Muscle of leg (tissue), 11 donors: ENCODE results near the gene CFAP54. TPM values are rescaled to one million over a fixed set of nuclear protein-coding genes. Genes with fewer than 3 reads are reported as not detected.

Source experiments
- DNase-seq: peaks from one replicate; pipeline ENCODE4 v3.0.0; 2013
- H3K27ac ChIP-seq: one replicate; pipeline ENCODE4 v1.5.1; 2013; ENCODE audit warnings: mild to moderate bottlenecking, low read length, control low read depth
- H3K27me3 ChIP-seq: one replicate; pipeline ENCODE4 v1.6.1; 2013; ENCODE audit warnings: low read length; ENCODE audit not compliant: control insufficient read depth, insufficient read depth
- H3K36me3 ChIP-seq: one replicate; pipeline ENCODE4 v1.6.1; 2013; ENCODE audit warnings: low read length; ENCODE audit not compliant: control insufficient read depth, insufficient read depth
- H3K4me1 ChIP-seq: one replicate; pipeline ENCODE4 v1.6.1; 2013; ENCODE audit warnings: low read length; ENCODE audit not compliant: control insufficient read depth, insufficient read depth
- H3K4me3 ChIP-seq: one replicate; pipeline ENCODE4 v1.5.1; 2013; ENCODE audit warnings: low read length, control low read depth
- H3K9me3 ChIP-seq: replicated peaks from 2 replicates; pipeline ENCODE4 v1.6.1; 2013; ENCODE audit warnings: low read depth, low read length; ENCODE audit not compliant: control insufficient read depth
- WGBS: methylation state at CpG from one replicate; pipeline ENCODE4 v1.1.5; 2013; ENCODE audit warnings: missing lambda C conversion rate; ENCODE audit not compliant: insufficient coverage; 5-methylcytosine and 5-hydroxymethylcytosine counted together
- polyA plus RNA-seq, 8 donors: library from polyadenylated mRNA; unstranded; fragments of 120-200 nt; gene quantifications; one replicate each; pipeline versions ENCODE4 v1.2.1 to v1.2.3, GENCODE V29; 2013; ENCODE audit warnings: inconsistent platforms in 1 of 8, low replicate concordance in 1 of 8; ENCODE audit not compliant: insufficient read length in 8 of 8, insufficient read depth in 1 of 8
- total RNA-seq: library from RNA; stranded (reverse); fragments of 120-200 nt; gene quantifications from one replicate; pipeline ENCODE4 v1.2.4, GENCODE V29; 2013

The CFAP54 gene
- total and polyA plus RNA-seq, 9 donors, result 0.15 to 0.71 (median 0.35) TPM

DNA sequence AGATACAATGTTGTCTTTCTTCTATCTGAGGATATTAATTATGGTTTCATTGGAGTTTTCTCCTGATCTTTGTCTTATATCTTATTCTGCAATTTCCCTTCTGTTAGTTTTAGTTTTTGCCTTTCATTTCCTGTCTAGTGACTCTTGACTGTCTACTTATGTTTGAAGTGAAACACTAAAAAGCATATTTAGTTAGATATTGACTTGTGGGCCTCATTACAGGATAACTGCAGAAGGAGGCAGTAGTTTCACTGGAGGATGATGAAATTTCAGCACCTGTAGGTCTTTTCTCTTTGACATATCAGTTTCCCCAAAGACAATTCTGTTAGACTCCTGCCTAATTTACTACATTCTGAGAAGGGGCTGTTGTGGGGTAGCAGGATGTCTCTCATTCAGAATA is 320.1 kb downstream of the CFAP54 start:
- Histone ChIP-seq H3K27me3 (no peaks in the 10 kb centered on the region), H3K27ac (no peak overlapping the region), H3K4me1 (no peaks in the 10 kb centered on the region), H3K36me3 (no peaks in the 10 kb centered on the region), H3K4me3 (no peak overlapping the region), H3K9me3 (no peaks in the 10 kb centered on the region)
- no peak for DNase-seq

DNA sequence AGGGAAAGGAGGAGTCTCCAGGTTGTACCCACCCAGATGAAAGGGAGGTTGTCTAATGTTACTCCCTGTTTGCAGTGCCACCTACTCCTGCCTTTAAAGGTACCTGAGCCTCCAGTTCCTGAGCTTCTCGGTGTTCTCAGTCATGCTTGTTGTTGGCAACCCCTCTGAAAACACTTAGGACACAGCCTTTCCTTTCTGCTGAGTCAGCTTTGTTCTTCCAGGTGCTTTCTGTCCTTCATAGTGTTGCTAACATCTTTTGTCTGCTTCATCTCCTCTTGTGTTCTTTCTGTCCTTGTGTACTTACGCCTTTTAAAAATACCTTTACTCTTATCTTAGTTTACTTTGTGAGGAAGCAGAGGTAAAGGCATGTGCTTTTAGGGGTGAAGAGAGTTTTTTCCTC is 320.7 kb downstream of the CFAP54 start:
- no peak for DNase-seq
- Histone ChIP-seq H3K27me3 (no peaks in the 10 kb centered on the region), H3K27ac (no peak overlapping the region), H3K4me1 (no peaks in the 10 kb centered on the region), H3K4me3 (no peak overlapping the region), H3K36me3 (no peaks in the 10 kb centered on the region), H3K9me3 (no peaks in the 10 kb centered on the region)
- 75% methylated on average over 1 of the region's 2 CpGs for WGBS

DNA sequence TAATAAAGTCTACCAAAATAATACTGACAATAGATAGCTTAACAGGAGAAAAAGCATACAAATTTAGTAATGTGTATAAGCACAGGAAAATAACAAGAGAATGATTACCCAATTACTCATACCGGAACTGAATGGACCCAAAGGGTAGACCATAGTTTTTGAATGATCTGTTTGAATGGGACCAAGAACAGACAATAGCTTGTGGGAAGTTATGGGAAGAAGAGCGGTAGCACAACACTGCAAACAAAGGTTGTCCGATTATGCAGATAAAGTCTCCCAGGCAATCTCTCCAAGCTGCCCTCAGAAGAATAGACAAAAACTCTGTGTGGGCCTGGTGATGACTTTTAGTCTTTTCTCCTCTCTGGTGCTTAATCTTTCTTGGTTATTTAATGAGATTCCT is 321.1 kb downstream of the CFAP54 start:
- no peak for DNase-seq
- Histone ChIP-seq H3K4me3 (no peak overlapping the region), H3K27me3 (no peaks in the 10 kb centered on the region), H3K4me1 (no peaks in the 10 kb centered on the region), H3K9me3 (no peaks in the 10 kb centered on the region), H3K27ac (no peak overlapping the region), H3K36me3 (no peaks in the 10 kb centered on the region)
- no CpG with 5 or more reads among the region's 3 CpGs for WGBS

DNA sequence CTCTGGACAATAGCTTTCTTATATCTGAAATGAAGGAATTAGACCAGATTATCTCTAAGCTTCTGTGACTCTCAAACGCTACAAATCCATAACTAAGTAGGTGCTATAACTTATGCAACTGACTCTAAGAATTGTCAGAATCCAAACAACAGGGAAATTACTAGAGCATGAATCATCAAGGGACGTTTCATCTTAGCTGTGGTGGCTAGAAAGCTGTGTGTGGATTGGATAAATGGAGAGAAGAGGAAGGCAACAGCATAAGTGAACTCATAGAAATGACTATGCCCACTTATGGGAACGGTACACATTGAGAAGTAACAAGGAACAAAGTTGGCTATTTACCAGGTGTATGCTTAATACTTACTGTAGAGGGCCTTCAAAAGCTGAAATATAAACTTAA is 321.7 kb downstream of the CFAP54 start:
- Histone ChIP-seq H3K4me3 (no peak overlapping the region), H3K36me3 (no peaks in the 10 kb centered on the region), H3K9me3 (no peaks in the 10 kb centered on the region), H3K4me1 (no peaks in the 10 kb centered on the region), H3K27ac (no peak overlapping the region), H3K27me3 (no peaks in the 10 kb centered on the region)
- DNase-seq, result no peak
- no CpG with 5 or more reads among the region's 3 CpGs for WGBS

DNA sequence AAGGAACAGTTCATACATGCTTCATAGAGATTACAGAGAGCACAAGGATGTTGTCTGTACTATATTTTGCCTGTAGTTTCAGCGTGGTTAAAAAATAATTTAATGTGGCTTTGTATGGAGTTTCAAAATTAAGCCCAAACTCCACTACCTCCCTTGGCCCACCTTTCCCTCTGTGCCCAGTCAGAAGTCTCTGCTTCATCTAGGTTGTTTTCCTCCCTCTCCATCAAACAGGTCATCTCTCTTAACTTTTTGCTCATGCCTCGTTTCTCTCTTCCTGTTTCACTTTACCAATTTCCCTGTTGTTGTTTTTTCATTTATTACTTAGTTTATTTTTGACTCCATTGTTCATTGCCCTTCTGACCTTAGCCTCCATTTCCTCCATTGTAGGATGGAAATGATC is 322.8 kb downstream of the CFAP54 start:
- Histone ChIP-seq H3K36me3 (no peaks in the 10 kb centered on the region), H3K9me3 (no peaks in the 10 kb centered on the region), H3K27ac (no peak overlapping the region), H3K4me1 (no peaks in the 10 kb centered on the region), H3K27me3 (no peaks in the 10 kb centered on the region), H3K4me3 (no peak overlapping the region)
- DNase-seq, result no peak
- no CpG with 5 or more reads among the region's 2 CpGs for WGBS

DNA sequence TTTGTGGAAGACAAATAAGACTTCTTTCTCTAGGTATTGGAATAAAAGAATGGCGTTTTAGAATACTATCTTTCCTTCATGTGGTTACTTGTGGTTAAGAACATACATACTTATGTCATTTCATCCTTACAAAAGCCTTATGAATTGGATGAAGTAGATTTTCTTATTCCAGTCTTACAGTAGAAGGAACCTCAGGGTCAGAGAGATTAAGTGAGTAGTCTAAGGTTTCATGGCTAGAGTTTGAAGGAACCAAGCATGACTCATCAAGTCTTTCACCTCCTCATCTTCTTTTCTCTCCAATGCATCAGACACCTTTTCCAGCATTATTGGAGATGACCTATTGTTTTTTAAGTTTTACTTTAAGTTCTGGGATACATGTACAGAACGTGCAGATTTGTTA is 324.8 kb downstream of the CFAP54 start:
- Histone ChIP-seq H3K9me3 (peaks cover 2% of the 10 kb centered on the region), H3K36me3 (no peaks in the 10 kb centered on the region), H3K4me1 (no peaks in the 10 kb centered on the region), H3K4me3 (no peak overlapping the region), H3K27me3 (no peaks in the 10 kb centered on the region), H3K27ac (no peak overlapping the region)
- WGBS, result no CpG with 5 or more reads among the region's 2 CpGs
- DNase-seq, result no peak

DNA sequence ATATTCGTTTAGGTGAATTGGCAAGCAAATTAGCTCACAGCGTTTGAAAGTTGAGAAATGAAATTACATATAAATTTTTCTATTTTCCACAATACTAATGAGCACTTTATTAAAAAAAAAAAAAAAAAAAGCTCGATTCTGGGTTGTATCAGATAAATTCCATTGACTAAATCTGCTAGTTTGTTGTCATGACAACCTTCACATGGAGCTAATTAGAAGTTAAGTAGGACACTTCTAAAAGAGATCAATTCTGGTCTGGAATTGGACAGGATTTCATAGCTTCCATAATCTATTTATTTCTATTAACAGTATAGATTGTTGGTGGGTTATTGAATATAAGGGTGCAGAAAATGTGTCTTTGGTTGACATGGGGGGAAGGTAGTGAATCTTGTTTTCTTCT is 332.2 kb downstream of the CFAP54 start:
- Histone ChIP-seq H3K27ac (no peak overlapping the region), H3K4me1 (no peaks in the 10 kb centered on the region)

DNA sequence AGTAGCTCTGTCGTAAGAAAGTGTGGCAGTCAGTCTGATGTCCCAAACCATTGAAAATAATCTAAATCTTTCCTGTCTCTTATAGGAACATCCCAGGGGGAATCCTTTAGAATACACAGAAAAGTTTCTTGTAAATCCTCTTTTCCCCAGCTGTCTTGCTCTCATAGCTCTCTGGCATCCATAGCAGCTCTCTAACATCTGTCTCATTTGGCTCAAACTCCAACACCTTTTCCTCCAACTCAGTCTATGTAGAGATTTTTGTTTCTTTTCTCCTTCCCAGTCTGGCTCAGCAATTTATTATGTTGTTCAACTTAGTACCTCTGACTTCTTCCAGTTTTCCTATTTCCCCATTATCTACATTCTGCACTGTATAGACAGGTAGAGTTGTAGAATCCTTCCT is 333.3 kb downstream of the CFAP54 start:
- no peaks in the 10 kb centered on the region for H3K36me3 ChIP-seq
- peak; percentile 90 for DNase-seq
- no peaks in the 10 kb centered on the region for H3K27me3 ChIP-seq
- no peaks in the 10 kb centered on the region for H3K4me1 ChIP-seq
- no peak overlapping the region for H3K27ac ChIP-seq
- H3K4me3 ChIP-seq, result no peak overlapping the region
- H3K9me3 ChIP-seq, result peaks cover 2% of the 10 kb centered on the region
- no CpG with 5 or more reads among the region's 1 CpG for WGBS

More for the DNA sequence above, 332.2 kb downstream of the CFAP54 start:
- no CpG with 5 or more reads among the region's 3 CpGs for WGBS
- Histone ChIP-seq H3K27me3 (no peaks in the 10 kb centered on the region), H3K36me3 (no peaks in the 10 kb centered on the region), H3K4me3 (no peak overlapping the region), H3K9me3 (peaks cover 2% of the 10 kb centered on the region)
- DNase-seq, result no peak

DNA sequence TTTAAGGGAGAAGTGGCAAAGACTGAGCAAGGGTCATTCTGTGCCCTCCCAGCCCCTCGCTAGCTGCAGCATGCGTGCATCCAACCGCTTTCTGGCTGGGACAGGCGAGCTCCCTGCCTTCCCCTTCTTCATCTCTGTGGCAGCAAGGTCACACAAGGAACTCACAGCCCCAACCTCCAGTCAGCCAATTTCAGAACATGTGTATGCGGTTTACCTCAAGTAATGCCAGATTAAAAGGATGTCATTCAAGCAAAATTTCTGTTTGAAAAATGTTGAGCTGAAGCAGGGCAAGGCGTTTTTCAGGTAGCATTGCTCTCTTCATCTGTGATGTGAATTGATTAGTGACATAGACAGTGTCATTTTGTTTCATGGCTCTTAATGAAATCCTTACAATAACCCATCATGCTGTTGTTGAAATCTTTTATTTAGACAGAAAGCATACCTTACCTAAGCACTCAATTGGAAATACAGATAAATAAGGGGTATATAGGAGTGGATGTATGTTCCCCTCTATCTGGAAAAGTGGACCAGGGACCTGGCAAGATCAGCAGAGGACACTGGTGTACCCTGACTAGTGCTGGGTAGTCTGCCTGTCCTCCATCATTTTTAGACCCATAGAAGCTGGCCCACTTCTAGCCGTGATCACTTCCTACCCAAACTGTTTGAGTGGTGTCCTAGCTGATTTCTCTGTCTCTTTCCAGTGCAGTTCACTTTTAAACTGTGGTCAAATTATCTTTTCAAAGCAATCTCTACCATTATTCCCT is 334.9 kb downstream of the CFAP54 start:
- WGBS, result 100% methylated on average over 2 of the region's 7 CpGs
- H3K36me3 ChIP-seq, result no peaks in the 10 kb centered on the region

DNA sequence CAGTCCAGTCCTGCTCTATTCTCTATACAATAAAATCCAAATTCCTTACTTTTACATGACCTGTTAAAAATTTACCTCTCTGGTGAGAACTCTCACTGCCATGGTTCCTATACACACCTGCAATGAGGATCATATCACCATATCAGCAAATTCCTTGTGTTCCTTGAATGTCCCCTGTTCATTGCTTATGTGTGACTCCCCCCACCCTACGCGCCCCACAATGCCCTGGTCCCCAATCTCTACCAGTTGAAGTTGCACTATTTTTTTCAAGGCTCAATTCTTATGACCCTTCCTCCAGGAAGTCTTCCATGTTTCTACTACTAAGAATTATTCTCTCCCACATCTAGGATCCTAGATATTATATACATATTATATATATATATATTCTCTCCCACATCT is 335.5 kb downstream of the CFAP54 start:
- no peak for DNase-seq
- Histone ChIP-seq H3K4me1 (no peaks in the 10 kb centered on the region), H3K36me3 (no peaks in the 10 kb centered on the region), H3K9me3 (no peaks in the 10 kb centered on the region), H3K4me3 (no peak overlapping the region), H3K27me3 (no peaks in the 10 kb centered on the region), H3K27ac (no peak overlapping the region)
- 89% methylated on average over 2 of the region's 2 CpGs for WGBS

More for the DNA sequence above, 334.9 kb downstream of the CFAP54 start:
- H3K4me1 ChIP-seq, result no peaks in the 10 kb centered on the region
- DNase-seq, result no peak
- no peak overlapping the region for H3K4me3 ChIP-seq
- H3K9me3 ChIP-seq, result no peaks in the 10 kb centered on the region
- H3K27ac ChIP-seq, result no peak overlapping the region
- H3K27me3 ChIP-seq, result no peaks in the 10 kb centered on the region
